GM10248 (cell line): ENCODE data around the gene PUM2.

ENCODE experiments used
- CTCF ChIA-PET: fragments of 300-600 bp; sonication (Branson Sonifier 250); formaldehyde crosslinking; extraction: SDS; loops from one replicate; lab custom pipeline; 2021; ENCODE audit warnings: antibody characterized with exemption; lab: Yijun Ruan, JAX
- POLR2A ChIA-PET: fragments of 350-650 bp; sonication (Branson Sonifier 250); formaldehyde crosslinking; extraction: SDS; loops from one replicate; lab custom pipeline; 2020; ENCODE audit warnings: antibody characterized with exemption; lab: Yijun Ruan, JAX
- DNase-seq: peaks from one replicate; pipeline ENCODE4 v3.0.0; 2012; ENCODE audit errors: extremely low spot score
- TF ChIP-seq, protein P1 (sequence below): IDR thresholded peaks from 2 replicates; pipeline ENCODE4 v1.5.1; 2012; ENCODE audit warnings: mild to moderate bottlenecking, low read depth; ENCODE audit errors: extremely low read depth, missing control alignments, control extremely low read depth

The PUM2 gene

DNA sequence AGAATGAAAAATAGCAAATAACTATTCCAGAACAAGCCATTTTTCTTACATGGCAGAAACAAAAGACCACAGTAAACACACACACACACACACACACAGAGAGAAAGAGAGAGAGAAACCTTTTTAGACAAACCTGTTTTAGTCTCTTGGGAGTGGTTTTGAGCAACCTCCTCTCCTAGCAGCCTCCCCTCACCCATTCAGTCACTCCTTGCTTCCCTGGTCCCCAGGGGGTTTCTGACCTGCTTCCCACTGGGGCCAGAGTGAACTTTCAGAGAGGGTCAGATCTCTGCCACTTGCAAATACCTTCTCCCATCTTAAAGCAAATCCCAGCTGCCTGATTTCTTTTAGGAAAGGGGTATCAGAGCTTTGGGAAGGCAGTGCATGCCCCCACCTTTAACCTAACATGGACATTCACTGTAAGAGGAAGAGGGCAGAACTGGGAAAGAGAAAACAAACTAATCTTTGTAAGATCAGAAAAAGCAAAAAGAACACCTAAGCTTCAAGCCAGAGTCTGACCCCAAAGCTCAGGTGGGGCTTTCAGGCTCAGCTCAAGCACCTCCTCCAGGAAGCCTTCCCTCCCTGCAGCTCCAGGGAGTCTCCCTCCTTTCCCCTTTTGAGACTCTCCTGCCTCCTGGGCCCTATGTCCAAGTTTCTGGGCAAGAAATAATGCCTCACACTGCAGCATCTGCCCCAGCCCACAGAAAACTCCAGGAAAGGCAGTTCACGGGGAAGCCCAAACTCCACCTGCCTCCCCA lies 128.5 kb downstream of the PUM2 start:
- CTCF ChIA-PET: interaction anchor here (1.0 to 8.7 kb wide), 11 partner anchors 9 to 207 kb away, joined by 3 to 128 read pairs (median 4); no protein-coding TSS in a partner anchor
- DNase-seq: no peak
- POLR2A ChIA-PET: interaction anchor here (0.6 kb wide), 2 partner anchors 17 to 71 kb away, joined by 3 to 4 read pairs; no protein-coding TSS in a partner anchor
- TF ChIP-seq, protein P1, sequence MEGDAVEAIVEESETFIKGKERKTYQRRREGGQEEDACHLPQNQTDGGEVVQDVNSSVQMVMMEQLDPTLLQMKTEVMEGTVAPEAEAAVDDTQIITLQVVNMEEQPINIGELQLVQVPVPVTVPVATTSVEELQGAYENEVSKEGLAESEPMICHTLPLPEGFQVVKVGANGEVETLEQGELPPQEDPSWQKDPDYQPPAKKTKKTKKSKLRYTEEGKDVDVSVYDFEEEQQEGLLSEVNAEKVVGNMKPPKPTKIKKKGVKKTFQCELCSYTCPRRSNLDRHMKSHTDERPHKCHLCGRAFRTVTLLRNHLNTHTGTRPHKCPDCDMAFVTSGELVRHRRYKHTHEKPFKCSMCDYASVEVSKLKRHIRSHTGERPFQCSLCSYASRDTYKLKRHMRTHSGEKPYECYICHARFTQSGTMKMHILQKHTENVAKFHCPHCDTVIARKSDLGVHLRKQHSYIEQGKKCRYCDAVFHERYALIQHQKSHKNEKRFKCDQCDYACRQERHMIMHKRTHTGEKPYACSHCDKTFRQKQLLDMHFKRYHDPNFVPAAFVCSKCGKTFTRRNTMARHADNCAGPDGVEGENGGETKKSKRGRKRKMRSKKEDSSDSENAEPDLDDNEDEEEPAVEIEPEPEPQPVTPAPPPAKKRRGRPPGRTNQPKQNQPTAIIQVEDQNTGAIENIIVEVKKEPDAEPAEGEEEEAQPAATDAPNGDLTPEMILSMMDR: no peak

DNA sequence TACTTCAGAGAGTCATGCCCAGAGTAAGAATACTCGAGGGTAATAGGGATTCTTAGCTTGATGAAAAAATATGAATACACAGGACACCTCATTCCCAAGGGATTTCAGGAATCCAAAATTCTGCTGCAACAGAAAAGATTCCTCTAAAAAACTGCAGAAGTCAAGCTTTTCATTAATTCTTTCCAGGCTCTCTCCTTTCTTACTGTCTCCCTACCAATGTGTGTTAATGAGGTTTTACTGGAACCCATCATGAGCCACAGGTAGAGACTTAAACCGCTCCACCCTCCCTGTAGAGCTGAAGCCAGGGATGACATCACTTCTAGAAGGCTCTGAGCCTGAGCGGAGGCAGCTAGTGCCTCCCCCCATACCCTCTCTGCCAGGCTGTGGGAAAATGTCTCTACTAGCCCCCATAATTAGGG lies 129.1 kb downstream of the PUM2 start:
- POLR2A ChIA-PET: no interaction called here
- CTCF ChIA-PET: interaction anchor here (1.1 to 8.7 kb wide), 7 partner anchors 11 to 83 kb away, joined by 3 to 128 read pairs (median 7); no protein-coding TSS in a partner anchor
- TF ChIP-seq, protein P1: no peak
- no peak for DNase-seq

DNA sequence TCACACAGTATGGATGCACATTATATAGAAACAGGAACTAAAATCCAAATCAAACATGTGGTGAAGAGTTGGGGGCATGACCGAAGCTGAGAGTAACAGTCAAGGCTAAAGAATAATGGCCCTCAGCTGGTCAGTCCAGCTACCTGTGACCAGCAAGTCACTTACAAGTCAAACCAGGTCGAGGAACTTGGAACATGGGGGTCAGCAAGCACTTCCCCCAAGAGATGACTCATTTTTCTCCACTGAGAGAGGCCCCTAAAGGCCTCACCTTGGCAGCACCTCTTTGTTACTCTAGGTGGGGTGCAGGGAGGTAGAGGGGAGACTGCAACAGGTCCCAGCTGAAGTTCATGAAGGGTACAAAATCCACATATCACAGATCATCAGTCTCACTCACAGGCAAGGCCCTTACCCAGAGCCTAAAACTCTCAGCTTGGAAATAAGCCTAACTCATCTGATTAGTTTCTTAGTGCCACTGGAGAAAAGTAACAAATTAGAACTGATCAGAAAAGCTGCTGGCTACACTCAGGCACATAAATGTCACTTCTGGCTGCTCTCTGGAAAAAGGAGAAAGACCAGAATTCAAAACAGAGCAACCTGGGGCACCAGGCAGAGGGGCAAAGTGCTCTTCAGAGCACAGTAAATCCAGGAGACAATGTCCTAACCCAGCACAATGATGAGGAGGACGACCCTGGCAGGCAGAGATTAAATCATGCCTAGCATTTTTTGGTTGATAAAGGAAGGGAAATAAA lies 129.7 kb downstream of the PUM2 start:
- ChIA-PET CTCF (interaction anchor here (1.2 to 8.7 kb wide), 6 partner anchors 10 to 83 kb away, joined by 3 to 128 read pairs (median 8); no protein-coding TSS in a partner anchor), POLR2A (no interaction called here)
- DNase-seq: no peak
- TF ChIP-seq, protein P1: no peak

DNA sequence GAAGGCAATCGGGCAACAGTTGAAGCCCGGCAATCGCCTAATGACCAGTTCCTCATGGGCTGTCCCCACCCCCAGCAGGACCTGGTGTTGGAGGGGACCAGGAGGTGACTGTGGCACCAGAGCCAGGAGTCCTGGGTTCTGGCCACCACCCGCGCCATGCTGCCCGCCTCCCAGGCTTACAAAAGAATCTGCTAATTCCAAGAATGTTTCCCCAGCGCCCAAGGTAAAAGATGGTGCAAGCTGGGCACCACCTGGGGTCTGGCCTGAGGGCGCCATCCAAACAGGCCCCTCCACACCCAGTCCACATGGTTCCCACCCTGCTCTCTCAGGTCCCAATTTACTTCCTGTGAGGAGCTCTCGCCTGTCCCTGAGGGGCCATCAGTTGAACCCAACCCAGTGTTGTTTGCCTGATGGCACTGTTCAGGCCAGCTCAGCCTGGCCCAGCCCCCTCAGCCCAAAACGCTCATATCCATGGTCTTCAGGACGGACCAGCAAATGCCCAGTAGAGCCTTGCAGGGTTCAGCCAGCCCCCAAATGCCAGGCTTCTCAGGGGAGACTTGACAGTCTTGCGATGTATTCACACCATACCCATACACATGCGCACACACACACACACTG lies 130.8 kb downstream of the PUM2 start:
- TF ChIP-seq, protein P1: no peak
- ChIA-PET POLR2A (no interaction called here), CTCF (interaction anchor here (1.3 to 8.7 kb wide), 4 partner anchors 9 to 81 kb away, joined by 3 to 128 read pairs (median 14); no protein-coding TSS in a partner anchor)
- no peak for DNase-seq

DNA sequence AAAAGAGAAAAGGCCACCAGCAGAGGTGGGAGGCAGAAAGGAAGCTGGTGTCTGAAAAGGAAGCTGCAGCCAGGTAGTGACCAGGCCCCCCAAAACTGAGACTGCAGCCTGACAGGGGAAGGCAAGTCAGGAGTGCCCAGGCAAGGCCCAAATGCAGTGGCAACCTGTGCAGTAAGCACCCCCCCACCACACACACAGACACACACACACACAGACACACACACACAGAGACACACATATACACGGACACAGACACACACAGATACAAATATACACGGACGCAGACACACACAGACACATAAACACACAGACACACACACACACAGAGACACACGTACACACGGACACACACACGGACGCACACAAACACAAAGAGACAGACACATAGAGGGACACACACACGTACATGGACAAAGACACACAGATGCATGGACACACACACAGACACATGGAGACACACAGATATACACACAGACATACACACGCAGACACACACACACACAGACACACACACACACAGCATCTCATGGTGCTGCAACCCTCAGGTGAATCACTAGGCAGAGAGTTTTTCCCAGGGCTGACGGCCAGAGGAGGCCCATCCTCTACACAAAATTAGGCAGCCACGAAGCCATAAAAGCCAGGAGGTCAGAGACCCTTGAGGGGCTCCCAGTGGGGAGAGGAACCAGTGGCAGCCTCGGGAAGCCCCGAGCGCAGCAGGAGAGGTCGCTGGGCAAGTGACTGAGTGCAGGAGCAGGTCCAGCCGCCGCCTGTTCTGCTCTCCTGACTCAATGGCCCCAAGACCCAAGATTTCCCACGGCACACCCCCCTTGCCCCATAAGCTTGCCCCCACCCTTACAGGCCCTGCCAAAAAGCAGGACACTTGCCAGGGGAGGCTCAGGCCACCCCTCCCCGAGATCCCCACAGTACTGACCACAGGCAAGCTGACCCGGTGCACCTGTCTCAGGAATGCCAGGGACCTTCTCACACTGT lies 132.0 kb downstream of the PUM2 start:
- TF ChIP-seq, protein P1: no peak
- DNase-seq: no peak
- POLR2A ChIA-PET: no interaction called here
- CTCF ChIA-PET: interaction anchor here (1.3 to 8.7 kb wide), 3 partner anchors 8 to 80 kb away, joined by 3 to 128 read pairs (median 21); no protein-coding TSS in a partner anchor
